EH (cell line): Measurements from ENCODE around the gene MAP2K7.
"Not testable (repeated sequence)": the region's sequence is repeated elsewhere in the genome, so short reads cannot be mapped to it uniquely, and the experiment has no call there.

ENCODE experiments used
- DNase-seq: peaks from one replicate; pipeline ENCODE4 v3.0.0-alpha.2; 2015; ENCODE audit warnings: low read depth

Gene MAP2K7

DNA sequence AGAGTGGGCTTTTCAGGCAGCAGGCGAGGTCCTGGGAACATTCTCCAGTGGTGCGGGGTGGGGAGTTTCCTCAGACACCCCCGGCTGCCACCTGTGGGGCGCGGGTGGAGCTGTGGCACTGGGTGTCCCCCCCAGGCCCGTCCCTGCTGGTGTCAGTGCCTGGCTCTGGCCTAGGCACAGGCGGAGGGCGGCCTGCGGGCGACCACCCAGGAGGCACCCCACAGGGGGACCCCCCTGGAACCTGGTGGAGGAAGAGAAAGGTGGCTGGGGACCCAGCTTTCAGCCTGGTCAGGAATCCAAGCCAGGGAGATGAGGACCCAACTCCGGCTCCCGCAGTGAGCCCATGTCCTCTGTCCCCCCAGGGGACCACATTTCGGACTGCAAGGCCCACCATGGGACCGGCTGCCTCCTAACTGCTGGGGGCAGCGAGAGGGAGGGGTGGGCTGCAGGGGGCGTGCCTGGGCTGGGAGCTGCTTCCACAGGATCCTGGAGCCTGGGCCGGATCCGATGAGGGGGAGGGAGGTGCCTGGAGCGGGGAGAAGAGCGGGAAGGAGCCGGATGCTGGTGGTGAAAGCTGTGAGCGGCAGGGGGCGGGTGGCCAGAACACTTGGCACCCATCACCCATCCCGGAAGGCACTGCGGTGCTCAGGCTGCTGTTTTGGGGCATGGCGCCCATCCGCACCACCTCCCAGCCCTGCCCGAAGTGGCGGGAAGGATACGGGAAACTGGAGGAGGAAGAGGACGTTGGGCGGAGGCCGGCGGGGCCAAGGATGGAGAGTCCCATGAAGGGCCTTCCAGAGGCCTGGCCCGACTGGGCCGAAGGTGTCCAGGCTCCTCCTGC lies 27.8 kb downstream of the MAP2K7 start:
- no peak for DNase-seq

DNA sequence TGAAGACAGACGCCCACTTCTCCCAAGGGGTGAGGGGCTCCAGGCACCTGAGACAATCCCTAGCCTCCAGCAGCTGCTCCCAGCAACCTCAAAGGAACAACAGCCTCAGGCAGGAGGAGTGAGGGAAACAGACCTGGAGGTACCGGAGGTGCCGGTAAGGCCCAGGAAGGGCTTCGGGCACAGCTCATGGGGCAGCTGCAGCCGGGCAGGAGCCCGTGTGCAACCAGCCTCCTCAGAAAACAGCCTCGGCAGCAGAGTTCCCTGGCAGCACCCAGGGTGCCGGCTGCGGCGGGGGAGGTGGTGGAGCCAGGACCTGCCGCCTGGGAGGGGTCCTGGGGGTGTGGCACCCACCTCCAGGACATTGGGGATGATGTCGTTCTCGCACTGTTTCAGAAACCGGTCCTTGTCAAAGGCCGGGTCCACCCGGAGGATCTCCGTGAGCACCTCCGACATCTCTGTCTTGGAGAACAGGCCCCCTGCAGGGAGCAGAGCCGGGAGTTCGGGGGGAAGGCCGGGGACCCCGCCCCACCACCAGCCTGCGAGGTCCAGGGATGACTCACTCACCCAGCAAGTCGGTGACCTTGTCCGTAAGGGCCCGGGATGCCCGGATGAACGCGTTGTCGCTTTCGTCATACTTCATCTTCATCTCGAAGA lies 28.7 kb downstream of the MAP2K7 start:
- no peak for DNase-seq

DNA sequence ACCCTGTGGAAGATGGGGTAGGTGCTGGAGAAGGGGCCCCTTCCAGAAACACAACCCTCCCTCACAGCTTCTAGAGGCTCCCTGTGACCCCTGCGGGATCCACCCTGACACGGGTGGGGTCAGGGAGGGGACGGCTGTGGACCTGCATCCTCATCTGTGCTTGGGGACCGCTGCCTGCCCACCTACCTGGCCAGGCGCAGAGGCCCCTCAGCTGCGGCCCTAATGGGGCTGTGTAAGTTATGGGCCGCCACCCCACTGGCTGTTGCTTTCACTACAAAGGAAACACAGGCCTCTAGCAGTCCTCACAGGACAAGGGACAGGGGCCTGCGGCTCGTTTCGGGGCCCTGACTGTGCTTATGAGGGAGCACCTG lies 29.2 kb downstream of the MAP2K7 start:
- no peak for DNase-seq

DNA sequence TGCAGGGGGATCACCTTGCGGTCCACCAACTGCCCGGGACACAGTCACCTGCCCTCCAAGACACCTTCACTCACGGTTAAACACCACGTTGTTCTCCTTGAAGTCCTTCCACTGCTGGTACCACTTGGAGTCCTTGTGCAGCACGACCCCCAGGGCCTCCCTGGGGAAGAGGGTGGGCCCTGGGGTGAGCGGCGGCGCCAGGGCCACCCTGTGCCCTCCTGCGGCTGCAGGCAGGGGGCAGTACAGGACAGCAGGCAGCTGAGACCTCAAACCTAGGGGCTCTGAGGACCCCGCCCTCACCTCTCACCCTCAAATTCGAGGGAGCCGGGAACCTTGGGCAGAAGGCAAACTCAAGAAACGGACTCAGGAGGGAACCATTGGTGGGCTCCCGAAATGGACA lies 29.7 kb downstream of the MAP2K7 start:
- DNase-seq, result no peak

DNA sequence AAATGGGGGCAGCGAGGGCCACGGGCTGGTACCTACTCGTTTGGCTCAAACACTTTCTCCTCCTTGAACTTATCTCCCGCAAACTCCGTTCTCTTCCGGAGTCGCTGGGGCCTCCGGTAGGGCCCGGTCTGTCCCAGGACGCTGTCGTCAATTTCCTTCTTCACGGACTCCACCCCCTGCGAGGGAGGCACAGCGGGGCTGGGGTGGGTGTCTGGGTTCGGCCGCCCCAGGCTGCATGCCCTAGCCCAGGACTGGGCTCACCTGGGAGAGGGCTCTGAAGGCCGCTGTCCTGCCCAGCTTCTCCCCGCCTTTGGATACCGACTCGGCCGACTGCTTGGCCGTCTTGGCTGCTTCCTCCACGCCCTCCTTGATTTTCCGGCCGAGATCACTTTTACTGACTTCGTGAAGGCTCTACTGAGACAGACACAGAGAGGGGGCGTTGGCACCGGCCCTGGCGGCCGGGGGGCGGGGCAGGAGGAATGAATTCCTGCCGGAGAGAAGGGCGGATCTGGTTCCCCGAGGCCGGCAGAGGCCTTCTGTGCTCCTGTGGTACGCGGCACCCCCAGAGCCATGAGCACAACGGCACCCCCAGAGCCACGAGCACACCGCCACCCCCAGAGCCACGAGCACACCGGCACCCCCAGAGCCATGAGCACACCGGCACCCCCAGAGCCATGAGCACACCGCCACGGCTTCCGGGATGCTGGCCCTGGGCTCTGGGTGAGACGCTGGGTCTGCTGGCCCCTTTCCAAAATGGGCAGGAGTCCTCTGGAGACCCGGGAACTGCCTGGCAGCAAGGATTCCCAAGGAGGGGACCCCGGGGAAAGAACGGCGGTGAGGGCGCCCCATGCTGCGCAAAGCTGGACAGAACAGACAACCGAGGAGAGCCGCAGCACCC lies 30.4 kb downstream of the MAP2K7 start:
- no peak for DNase-seq

DNA sequence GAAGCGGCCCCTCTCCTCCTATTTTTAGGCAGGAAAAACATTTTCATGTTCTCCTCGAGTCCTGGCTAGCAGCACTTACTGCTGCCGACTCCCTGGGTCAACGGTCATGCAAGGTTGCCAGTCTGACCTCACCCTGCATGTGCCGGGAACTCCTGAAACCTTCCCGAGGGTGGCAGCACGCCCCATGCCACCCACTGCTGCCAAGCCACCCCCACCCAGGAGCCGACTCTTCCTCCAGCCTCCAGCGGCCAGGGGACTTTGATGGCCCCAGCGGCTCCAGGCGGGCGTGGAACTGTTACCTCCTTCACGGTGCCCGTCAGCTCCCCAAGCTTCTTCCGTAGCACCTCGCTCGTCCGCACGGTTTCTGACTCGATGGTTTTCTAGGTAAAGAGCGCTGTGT lies 31.1 kb downstream of the MAP2K7 start:
- DNase-seq, result no peak

DNA sequence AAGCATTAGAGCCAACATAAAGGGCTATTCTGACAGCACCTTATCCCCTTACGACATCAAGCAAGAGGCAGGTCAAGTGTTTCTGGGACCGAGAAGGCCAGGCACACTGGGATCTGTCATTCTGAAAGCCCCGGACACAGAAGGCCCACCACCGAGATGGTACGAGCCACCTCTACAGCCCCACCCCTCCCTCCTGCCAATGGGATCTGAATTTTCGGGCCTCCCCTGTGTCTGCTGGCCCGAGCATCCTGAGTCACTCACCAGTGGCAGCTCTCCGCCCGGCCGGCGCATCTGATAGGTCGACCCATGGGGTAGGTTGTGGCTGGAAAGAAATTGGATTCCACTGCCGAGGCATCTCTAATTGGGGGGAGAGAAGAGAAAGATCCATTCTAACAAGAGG lies 37.2 kb downstream of the MAP2K7 start:
- no peak for DNase-seq

DNA sequence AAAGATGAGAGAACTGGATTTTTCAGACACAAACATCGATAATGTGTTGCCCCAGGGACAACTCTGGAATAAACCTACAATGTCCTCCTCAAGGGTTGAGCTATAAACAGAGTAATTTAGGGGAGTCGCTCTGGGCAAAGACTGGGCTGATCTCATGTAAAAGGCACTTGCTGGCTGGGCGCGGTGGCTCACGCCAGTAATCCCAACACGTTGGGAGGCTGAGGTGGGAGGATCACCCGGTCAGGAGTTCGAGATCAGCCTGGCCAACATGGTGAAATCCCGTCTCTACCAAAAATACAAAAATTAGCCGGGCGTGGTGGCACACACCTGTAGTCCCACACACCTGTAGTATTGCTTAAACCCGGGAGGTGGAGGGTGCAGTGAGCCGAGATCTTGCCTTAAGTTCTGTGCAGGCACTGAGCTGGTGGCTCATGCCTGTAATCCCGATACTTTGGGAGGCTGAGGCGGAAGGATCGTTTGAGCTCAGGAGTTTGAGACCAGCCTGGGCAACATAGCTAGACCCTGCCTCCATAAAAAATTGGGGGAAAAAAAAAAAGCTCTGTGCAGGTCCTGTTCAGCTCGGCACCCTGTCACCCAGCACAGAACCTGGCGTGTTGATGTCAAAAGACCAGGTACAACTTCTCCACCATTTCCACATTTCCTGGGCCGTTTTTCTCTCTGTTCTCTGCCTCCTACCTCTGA lies 38.4 kb downstream of the MAP2K7 start:
- no peak for DNase-seq

DNA sequence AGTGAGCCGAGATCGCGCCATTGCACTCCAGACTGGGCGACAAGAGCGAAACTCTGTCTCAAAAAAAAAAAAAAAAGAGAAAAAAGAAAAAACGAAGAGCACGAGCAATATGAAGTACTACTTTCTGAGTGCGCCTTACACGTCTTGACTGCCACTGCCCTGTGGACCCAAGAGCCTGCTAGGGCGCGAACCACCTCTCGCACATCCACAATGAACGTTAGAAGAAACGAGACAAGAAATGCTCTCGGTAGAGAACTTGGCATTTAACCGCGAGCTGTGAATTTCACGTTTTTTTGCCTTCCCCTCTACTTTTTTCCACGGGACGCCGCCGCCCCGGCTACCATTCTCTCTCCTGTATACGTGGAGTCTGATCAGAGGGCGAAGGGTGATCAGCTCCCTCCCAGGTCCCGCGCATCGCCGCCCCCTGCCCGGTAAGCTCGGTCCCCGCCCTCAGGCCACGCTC lies 39.3 kb downstream of the MAP2K7 start:
- DNase-seq, result peak; percentile 18

DNA sequence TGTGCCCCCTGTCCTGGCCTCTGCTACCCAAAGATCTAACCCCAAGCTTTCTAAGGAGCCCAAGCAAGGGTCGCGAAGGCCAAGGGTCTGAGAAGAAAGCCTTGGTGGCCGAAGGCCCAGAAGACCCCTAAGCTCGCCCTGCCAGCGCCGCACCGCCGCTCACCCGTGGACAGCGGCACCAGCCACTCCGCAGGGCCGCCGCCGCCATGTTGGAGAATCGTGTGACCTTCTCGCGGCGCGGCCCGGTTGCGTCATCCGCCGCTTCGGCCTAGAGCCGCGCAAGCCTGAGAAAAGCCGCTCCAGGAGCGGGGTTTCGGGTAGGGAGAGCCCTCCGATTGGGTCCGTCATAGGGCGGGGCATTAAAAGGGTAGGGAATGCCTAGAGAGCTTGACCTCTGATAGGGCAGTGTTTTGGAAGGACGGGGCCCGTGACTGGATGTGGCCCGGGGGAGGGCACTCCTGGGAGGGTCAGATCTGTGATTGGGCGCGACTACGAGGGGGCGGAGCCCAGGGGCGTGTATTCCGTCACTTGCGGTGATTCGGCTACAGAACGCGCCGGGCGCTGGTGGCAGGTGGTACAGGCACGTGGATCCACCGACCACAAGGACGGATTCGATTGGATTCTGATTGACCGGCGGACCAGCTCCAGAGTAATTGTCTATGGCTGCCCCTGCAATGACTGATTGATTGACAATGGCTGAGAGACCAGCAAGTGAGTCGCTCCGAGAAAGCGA lies 39.9 kb downstream of the MAP2K7 start, which contains the start of gene TIMM44:
Gene TIMM44 (minus strand): TSS at position 223 of the 733 bp plus-strand sequence. CDS start 15 bp downstream, at position 208.
- DNase-seq, result peak; percentile 100

DNA sequence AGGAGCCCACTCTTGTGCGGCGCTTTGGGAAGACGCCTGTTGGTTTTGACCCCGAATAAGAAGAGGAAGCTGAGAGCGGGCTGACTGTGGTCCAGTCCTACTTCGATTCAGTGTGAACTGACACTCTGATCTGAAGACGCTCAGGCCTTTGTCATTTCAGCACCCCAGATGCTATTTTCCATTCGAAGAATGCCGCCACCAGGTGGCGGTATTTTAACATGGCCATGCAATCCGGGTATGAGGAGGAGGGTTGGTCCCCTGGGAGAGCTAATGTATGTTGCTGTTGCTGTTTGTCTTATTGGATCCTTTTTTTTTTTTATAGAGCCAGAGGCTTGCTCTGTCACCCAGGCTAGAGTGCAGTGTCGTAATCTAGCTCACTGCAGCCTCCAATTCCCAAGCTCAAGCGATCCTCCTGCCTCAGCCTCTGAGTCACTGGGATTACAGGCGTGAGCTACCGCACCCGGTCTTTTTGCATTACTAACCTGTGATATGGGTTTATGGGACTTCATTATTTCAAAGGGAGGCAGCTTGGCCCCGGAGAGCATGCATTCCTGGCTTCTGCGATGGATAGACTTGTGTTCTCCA lies 40.6 kb downstream of the MAP2K7 start:
- DNase-seq, result peak; percentile 90

DNA sequence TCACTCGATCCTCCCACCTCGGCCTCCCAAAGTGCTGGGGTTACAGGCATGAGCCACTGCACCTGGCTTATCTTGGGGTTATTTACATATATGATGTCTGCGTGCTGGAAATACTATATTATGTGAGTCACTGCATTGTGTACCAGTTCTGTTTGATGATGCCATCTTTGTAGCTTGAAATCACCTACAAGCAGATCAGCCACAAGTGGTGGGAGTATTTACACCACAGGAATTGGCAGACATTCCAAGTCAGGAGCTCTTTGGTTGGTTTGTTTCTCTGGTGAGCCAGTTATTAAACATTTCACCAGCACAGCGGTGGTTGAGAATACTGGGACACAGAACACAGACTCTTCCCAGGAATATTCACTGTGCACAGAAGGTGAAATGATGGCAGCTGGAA lies 44.3 kb downstream of the MAP2K7 start:
- peak; percentile 14 for DNase-seq

DNA sequence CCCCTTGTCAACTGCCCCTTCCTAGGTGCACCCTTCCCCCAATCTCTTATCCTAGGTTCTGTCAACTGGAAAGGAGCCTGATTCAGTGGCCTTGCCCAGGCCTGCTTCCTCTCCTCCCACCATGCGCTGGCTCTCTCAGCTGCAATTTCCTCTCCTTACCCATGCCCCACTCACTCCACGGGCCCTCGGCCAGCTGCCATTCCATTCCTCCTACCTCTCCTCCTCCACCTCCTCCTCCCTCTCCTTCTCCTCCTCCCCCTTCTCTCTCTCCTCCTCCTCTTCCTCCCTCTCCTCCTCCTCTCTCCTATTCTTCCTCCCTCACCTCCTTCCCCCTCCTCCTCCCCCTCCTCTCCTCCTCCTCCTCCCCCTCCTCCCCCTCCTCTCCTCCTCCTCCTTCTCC lies 49.4 kb downstream of the MAP2K7 start:
- peak; percentile 72 for DNase-seq

DNA sequence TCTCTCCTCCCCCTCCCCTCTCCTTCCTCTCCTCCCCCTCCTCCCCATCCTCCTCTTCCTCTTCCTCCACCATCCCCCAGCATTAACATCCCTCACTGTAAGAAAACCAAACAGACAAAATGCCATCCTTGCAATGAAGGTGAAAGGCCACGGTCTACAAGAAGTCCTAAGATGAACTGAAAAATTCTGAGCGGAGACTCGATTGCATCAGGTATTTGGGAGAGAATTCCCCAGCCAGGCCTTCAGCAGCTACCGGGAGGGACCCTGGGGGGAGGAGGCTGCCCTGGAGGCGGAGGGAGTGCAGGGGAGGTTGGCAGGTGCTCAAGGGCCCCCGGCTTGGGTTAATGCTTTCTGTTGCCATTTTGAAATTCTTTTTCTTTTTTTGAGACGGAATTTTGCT lies 49.9 kb downstream of the MAP2K7 start:
- DNase-seq, result no peak

DNA sequence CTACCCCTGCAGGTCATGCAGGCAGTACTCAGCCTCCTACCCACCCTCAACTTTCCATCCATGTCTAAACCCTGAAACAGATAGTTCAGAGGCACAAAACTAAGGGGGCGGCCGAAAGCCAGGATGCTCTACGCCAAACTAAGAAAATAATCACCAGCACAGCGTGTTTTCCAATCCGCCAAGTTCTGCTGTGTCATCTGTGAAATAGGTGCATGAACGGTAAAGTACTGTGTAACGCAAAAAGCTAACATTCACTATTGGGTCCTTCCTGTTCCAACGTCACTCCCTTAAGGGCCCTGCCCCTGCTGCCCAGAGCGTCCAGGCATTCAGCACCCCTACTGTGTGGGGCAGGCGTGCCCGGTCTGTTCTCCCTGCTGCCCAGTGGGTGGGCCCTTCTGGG lies 52.0 kb downstream of the MAP2K7 start:
- no peak for DNase-seq

DNA sequence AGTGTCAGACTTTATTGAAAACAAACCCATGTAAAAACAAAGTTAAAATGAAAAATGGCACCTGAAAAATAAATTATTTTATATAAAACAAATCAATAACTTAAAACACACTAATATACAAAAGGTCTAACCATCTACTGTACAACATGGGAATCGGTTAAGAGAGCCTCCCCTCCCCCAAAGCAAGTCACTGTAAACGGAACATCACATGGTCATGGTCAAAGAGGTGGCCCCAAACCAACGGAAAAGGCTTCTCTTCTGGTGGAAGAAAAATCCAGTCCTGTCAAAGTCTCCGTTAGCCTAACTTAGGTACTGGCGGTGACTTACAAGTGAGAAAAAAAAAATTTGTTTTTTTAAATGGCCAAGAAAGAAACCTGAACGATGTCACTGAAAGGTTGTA lies 55.5 kb downstream of the MAP2K7 start:
- DNase-seq, result no peak

DNA sequence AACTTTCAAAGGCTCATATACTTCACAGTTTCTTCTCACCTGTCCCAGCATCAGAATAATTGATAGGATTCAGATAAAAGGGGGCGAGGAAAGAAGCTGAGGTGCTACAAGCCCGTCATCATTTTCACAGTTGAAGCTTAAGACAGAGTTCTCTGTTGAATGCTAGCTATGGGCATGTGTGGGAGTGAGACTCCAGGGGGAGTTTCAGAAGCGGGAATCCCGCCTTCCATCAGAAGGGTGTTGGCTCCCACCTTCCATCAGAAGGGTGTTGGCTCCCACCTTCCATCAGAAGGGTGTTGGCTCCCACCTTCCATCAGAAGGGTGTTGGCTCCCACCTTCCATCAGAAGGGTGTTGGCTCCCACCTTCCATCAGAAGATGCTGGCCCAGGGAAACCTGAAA lies 57.4 kb downstream of the MAP2K7 start:
- not testable (repeated sequence) for DNase-seq

DNA sequence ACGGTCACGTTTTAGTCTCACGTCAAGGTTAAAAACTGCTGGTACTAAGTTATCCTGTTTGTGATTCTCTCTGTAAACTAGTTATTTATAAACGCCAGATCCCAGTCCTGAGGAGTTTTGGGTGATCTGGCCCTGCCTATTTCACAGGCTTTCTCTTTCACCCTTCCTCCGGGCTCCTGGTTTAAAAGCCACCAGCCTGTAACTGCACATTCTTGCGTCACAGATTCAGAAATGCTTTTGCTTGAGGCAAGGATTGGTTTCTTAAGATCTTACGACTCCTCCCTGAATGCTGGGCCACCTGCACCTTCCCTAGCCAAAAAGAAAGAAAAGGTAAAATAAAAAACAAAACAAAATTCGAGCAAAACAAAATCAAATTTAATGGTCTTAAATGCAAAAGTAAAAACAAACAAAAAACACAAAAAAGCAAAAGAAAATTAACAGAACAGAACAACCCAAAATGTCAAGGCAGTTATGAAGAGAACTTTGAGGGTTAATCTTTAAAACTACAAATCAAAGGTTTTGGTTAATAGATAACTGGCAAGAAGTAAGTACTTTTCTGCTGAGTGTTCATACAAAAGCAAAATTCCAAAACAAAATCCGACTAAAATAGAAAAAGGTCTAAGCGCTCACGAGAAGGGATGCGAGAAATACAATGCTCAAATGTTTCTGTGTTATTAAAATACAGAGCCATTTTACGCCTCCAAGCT lies 58.4 kb downstream of the MAP2K7 start:
- no peak for DNase-seq

DNA sequence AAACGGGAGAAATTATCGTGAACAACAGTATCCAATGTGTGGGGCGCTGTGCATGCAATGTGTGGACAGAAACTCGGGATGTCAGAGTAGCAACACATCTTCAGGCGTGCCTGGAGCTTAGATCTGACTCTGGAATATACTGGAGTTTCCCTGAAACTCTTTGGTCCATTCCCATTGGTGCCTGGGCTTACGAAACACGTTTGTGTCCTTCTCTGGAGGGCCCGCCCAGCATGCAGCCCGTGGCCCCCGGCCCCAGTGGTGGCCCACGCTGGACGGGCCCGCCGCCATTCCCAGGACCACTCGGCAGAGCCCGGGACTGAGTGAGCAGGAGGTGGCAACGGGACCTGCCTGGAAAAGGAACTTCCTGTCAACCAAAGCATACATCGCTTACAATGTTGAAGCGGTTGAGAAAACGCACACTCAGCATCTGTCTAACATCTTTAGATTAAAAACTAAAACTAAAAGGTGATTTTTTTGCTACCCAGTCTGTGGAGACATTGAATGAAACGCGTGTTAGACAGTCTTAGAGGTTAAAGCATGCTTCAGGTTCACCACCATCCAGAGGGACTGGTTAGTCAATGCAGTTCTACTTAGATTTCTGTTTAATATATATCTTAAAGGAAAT lies 59.1 kb downstream of the MAP2K7 start:
- DNase-seq, result no peak

DNA sequence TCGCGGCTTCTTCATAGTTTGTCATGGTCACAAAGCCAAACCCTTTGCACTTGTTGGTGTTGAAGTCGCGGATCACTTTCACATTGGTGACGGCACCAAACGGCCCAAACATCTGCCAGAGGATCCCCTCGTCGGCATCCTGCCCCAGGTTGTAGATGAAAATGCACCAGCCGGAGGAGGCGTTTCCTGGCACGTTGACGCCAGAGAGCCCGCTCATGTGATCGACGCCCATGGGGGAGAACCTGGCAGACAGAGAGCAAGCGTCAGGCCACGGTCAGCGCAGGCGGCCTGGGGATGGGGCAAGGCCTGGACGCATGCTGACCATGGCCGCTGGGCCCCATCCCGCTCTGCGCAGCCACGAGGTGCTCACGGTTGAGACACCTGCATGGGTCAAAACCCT lies 59.9 kb downstream of the MAP2K7 start:
- no peak for DNase-seq
